Measurements from ENCODE around the gene SAMMSON. TPM values are rescaled to one million over a fixed set of nuclear protein-coding genes. Genes with fewer than 3 reads are reported as not detected.
A peak's percentile ranks its signal among the peaks of the same experiment; 100 is the strongest.

Gene SAMMSON
- total and polyA plus RNA-seq, 2 experiments from 2014 or later = not detected

DNA sequence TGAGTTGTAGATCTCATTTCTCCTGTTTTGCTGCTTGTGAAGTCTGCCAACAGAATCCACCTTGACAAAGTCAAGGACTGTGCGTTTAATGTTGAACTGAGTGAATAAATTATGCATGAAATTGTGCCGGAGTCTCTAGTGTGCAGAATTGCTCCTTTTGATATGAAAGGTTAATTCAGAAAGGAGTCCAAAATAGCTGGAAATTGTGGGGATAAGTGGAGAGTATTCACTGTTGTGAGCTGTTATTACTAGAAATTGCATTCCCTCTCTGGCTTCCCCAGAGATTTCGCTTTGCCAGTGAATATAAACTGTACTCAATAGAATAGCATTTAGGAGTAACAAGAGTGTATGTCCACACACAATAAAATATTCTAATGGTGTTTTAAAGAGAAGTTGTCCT lies 43.1 kb downstream of the SAMMSON start (continued):
- TF ChIP-seq, protein P1, sequence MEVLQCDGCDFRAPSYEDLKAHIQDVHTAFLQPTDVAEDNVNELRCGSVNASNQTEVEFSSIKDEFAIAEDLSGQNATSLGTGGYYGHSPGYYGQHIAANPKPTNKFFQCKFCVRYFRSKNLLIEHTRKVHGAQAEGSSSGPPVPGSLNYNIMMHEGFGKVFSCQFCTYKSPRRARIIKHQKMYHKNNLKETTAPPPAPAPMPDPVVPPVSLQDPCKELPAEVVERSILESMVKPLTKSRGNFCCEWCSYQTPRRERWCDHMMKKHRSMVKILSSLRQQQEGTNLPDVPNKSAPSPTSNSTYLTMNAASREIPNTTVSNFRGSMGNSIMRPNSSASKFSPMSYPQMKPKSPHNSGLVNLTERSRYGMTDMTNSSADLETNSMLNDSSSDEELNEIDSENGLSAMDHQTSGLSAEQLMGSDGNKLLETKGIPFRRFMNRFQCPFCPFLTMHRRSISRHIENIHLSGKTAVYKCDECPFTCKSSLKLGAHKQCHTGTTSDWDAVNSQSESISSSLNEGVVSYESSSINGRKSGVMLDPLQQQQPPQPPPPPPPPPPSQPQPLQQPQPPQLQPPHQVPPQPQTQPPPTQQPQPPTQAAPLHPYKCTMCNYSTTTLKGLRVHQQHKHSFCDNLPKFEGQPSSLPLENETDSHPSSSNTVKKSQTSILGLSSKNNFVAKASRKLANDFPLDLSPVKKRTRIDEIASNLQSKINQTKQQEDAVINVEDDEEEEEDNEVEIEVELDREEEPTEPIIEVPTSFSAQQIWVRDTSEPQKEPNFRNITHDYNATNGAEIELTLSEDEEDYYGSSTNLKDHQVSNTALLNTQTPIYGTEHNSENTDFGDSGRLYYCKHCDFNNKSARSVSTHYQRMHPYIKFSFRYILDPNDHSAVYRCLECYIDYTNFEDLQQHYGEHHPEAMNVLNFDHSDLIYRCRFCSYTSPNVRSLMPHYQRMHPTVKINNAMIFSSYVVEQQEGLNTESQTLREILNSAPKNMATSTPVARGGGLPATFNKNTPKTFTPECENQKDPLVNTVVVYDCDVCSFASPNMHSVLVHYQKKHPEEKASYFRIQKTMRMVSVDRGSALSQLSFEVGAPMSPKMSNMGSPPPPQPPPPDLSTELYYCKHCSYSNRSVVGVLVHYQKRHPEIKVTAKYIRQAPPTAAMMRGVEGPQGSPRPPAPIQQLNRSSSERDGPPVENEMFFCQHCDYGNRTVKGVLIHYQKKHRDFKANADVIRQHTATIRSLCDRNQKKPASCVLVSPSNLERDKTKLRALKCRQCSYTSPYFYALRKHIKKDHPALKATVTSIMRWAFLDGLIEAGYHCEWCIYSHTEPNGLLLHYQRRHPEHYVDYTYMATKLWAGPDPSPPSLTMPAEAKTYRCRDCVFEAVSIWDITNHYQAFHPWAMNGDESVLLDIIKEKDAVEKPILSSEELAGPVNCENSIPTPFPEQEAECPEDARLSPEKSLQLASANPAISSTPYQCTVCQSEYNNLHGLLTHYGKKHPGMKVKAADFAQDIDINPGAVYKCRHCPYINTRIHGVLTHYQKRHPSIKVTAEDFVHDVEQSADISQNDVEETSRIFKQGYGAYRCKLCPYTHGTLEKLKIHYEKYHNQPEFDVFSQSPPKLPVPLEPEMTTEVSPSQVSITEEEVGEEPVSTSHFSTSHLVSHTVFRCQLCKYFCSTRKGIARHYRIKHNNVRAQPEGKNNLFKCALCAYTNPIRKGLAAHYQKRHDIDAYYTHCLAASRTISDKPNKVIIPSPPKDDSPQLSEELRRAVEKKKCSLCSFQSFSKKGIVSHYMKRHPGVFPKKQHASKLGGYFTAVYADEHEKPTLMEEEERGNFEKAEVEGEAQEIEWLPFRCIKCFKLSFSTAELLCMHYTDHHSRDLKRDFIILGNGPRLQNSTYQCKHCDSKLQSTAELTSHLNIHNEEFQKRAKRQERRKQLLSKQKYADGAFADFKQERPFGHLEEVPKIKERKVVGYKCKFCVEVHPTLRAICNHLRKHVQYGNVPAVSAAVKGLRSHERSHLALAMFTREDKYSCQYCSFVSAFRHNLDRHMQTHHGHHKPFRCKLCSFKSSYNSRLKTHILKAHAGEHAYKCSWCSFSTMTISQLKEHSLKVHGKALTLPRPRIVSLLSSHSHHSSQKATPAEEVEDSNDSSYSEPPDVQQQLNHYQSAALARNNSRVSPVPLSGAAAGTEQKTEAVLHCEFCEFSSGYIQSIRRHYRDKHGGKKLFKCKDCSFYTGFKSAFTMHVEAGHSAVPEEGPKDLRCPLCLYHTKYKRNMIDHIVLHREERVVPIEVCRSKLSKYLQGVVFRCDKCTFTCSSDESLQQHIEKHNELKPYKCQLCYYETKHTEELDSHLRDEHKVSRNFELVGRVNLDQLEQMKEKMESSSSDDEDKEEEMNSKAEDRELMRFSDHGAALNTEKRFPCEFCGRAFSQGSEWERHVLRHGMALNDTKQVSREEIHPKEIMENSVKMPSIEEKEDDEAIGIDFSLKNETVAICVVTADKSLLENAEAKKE (CRISPR knock-in tag; IDR thresholded peaks at IDR 0.05) = no peak
- TF ChIP-seq POLR2AphosphoS5 (IDR thresholded peaks at IDR 0.05; ENCODE audit: low read depth) = no peak
- TF ChIP-seq, protein P2, sequence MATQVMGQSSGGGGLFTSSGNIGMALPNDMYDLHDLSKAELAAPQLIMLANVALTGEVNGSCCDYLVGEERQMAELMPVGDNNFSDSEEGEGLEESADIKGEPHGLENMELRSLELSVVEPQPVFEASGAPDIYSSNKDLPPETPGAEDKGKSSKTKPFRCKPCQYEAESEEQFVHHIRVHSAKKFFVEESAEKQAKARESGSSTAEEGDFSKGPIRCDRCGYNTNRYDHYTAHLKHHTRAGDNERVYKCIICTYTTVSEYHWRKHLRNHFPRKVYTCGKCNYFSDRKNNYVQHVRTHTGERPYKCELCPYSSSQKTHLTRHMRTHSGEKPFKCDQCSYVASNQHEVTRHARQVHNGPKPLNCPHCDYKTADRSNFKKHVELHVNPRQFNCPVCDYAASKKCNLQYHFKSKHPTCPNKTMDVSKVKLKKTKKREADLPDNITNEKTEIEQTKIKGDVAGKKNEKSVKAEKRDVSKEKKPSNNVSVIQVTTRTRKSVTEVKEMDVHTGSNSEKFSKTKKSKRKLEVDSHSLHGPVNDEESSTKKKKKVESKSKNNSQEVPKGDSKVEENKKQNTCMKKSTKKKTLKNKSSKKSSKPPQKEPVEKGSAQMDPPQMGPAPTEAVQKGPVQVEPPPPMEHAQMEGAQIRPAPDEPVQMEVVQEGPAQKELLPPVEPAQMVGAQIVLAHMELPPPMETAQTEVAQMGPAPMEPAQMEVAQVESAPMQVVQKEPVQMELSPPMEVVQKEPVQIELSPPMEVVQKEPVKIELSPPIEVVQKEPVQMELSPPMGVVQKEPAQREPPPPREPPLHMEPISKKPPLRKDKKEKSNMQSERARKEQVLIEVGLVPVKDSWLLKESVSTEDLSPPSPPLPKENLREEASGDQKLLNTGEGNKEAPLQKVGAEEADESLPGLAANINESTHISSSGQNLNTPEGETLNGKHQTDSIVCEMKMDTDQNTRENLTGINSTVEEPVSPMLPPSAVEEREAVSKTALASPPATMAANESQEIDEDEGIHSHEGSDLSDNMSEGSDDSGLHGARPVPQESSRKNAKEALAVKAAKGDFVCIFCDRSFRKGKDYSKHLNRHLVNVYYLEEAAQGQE (IDR thresholded peaks at IDR 0.05; ENCODE audit: unreplicated experiment) = no peak

DNA sequence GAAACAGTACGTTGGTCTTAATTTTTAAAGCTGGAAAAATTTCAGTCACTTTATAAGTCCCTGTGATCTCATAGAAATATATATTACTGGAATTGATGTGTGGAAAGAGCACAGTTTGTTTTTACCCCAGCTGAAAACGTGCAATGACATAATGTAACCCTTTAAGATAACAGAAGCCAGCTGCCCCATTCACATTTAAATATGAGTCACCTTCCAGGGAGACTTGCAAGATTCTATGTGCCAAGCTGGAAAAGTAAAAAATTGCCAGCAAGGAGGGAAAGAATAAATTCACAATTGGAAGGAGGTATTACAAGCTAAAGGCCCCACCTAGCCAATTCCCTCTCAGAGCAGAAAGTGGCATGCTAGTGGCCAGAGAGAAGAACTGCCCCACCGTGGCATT lies 50.2 kb downstream of the SAMMSON start:
- Histone ChIP-seq H3K27ac (ENCODE audit: low read depth) (no peak overlapping the region), H3K4me2 (no peak overlapping the region), H3K4me3 (no peak overlapping the region), H3K79me2 (replicated peaks; ENCODE audit: insufficient read depth) (no peaks in the 10 kb centered on the region), H2AFZ (no peak overlapping the region), H3K9me2 (ENCODE audit: insufficient read depth) (peaks cover 8% of the 10 kb centered on the region), H3K27me3 (ENCODE audit: insufficient read depth) (no peaks in the 10 kb centered on the region), H3K4me1 (ENCODE audit: insufficient read depth) (peaks cover 12% of the 10 kb centered on the region; the same call in 1 of the 2 replicates), H4K20me1 (replicated peaks; ENCODE audit: insufficient read depth) (no peaks in the 10 kb centered on the region), H3K36me3 (ENCODE audit: insufficient read depth) (no peaks in the 10 kb centered on the region), H3F3A (replicated peaks; ENCODE audit: low read depth) (no peaks in the 10 kb centered on the region)
- no peak for TF ChIP-seq EZH2 (IDR thresholded peaks at IDR 0.05; ENCODE audit: low read depth, unreplicated experiment)
- ATAC-seq = peak; percentile 38; the same call in 1 of the 3 replicates
- Mint-ChIP-seq H3K27ac (no peak overlapping the region), H3K36me3 (ENCODE audit: low read depth) (no peaks in the 10 kb centered on the region), H3K4me1 (peaks cover 9% of the 10 kb centered on the region; the same call in 2 of the 3 replicates), H3K9me3 (no peaks in the 10 kb centered on the region), H3K4me3 (no peak overlapping the region), H3K27me3 (ENCODE audit: insufficient read depth, low read depth, poor library complexity) (peaks cover 3% of the 10 kb centered on the region)
- peak; percentile 23 for DNase-seq (ENCODE audit: low spot score)

Data from GM23338 (cell line).